Retinal pigment epithelial cell (primary cell): ENCODE measurements around the gene ANXA4.

Experiments used
- DNase-seq: peaks from one replicate; pipeline ENCODE4 v3.0.0-alpha.2; 2010; ENCODE audit warnings: low read depth
- H3K4me3 ChIP-seq: 2 replicates; pipeline ENCODE4 v1.5.1; 2011; ENCODE audit warnings: mild to moderate bottlenecking, low read length, control low read depth, moderate library complexity
- TF ChIP-seq, protein P1 (sequence below): conservative IDR thresholded peaks from 2 replicates; pipeline ENCODE4 v1.5.1; 2011; ENCODE audit warnings: low read depth, low read length, control low read depth, inconsistent platforms

ANXA4 gene

DNA sequence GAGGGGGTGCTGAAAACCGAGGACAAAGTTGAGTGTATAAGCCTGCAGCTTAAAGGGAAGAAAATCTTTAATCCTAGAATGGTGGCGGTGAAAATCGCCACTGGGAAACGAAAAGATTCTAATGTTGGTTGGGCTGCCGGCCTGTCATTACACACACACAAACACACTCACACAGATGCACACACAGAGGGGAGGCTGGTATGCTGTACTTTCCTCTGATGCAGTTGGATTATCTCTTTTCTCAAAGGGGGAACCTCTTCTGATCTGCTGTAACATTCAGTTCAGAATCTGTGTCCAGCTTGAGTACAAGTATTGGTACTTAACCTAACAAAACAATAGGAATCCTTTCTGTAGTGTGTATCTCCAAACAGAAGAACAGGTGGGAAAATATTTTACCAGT is 39.0 kb downstream of the ANXA4 start:
- DNase-seq: no peak
- TF ChIP-seq, protein P1, sequence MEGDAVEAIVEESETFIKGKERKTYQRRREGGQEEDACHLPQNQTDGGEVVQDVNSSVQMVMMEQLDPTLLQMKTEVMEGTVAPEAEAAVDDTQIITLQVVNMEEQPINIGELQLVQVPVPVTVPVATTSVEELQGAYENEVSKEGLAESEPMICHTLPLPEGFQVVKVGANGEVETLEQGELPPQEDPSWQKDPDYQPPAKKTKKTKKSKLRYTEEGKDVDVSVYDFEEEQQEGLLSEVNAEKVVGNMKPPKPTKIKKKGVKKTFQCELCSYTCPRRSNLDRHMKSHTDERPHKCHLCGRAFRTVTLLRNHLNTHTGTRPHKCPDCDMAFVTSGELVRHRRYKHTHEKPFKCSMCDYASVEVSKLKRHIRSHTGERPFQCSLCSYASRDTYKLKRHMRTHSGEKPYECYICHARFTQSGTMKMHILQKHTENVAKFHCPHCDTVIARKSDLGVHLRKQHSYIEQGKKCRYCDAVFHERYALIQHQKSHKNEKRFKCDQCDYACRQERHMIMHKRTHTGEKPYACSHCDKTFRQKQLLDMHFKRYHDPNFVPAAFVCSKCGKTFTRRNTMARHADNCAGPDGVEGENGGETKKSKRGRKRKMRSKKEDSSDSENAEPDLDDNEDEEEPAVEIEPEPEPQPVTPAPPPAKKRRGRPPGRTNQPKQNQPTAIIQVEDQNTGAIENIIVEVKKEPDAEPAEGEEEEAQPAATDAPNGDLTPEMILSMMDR: no peak
- H3K4me3 ChIP-seq: no peak overlapping the region

DNA sequence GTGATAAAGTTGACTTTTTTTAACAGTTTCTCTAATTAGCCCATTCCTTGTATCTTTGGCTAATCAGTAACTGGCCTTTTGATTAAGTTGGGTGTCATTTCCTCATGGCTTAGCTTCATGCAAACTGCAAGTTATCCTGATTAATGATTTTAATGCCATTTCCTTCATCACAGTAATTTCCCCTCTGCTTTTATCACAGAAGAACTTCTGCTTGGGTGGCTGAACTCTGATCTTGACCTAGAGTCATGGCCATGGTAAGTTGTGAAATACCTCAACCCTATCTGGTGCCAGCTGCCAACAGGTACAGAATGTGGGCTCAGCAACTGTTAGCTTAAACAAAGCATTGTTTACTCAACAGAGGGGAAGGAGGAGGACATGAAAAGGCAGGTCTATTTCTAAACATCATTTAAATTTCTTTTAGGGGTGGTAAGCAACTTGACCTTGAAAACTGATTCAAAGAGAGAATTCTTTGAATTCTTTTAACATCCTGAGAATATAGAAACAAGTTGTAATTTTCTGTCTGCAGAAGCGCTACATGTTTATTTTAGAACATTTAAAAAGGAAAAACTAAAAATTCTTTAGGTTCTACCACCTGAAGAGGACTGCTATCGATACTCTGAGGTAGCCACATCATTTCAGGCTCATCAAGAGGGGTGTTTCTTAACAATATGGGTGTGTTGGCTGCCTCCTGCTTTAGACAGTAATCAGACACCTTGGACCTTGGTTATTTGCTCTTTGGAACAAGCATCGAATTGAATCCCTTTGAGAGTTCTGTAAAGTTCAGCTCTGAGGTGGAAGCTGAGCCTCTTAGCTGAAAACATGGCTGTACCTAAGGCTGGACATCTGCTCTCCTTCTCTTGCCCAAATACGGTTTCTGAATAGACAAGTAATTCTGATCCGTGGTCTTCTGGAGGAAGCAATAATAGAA is 39.7 kb downstream of the ANXA4 start:
- TF ChIP-seq, protein P1: no peak
- H3K4me3 ChIP-seq: no peak overlapping the region
- peak; percentile 57 for DNase-seq

DNA sequence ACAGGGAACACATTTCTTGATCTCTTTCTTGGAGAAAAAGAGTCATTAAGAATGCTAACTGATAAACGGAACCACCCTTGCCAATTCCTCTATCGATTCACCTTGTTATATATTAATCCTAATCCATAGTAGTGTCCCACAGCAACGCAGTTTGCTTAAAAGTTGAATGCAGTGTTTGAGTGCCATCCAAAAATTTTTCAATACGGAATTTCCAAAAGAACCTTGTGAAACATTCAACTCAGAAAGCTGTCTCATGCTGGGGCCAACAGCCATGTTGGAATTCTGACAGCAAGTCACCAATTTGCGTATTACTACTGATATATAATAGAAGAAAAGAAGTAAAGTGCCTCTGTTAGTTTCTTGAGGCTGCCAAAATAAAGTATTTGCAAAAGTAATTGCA is 42.3 kb downstream of the ANXA4 start:
- TF ChIP-seq, protein P1: no peak
- H3K4me3 ChIP-seq: no peak overlapping the region
- DNase-seq: no peak

DNA sequence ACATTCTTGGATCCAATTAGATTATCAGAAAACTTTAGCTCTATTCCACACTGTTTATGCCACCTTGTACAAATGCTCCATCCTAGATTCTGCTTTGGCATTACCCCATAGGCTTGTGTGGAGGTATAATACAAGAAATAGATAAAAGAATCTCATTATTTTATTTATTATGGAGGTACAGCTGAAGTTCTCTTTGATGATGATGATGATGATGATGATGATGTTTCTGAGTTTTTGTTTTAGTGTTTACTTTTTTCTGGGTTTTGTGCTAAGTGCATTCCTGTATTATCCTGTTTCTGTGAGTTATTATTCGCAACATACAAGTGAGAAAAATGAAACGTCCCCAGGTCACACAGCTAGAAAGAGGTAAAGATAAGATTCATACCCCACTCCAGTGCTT is 43.4 kb downstream of the ANXA4 start:
- TF ChIP-seq, protein P1: no peak
- no peak for DNase-seq
- no peak overlapping the region for H3K4me3 ChIP-seq

DNA sequence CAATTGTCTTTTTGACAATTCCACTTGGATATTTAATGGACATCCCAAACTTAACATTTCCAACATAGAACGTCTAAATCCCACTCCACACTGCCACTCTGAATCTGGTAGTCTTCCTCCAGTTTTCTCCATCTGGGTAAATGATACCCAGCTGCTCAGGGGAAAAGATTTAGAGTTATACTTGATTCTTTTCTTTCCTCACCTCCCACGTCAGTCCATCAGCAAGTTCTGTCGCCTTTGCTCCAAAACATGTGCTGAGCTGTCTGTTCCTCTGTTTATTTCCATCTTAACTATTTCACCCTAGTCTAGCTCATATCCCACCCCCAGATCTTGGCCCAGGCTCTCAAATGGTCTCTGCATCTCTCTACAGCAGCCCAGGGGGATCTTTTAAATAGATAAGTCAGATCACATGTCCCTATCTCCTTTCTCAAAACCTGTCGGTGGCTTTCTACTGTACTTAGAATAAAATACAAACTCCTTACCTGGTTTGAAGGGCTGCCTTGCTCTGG is 44.2 kb downstream of the ANXA4 start:
- no peak overlapping the region for H3K4me3 ChIP-seq
- DNase-seq: no peak
- TF ChIP-seq, protein P1: no peak

DNA sequence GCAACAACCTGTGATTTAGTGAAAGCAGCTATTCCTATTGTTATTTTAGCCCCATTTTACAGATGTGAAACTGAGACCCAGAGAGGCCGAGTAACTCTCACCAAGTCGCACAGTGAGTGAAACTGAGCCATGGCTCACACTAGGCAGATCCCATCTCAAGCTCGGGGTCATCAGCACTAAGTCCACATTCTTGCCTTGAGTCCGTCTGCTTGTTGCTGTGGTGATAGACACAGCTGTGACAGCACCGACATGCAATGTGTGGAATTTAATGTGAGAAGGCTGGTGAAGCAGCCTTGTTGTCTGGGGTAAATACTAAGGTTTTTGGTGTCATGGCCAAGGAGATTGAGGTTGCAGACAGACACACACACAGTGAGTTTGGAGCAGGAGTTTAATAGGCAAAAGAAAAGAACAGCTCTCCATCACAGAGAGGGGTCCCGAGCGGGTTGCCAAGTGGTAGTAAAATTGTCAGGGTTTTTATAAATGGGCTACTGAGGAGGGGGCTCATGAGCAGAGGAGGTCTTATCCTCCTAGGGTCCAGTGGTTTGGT is 47.3 kb downstream of the ANXA4 start:
- peak; percentile 93 for DNase-seq
- TF ChIP-seq, protein P1: no peak
- no peak overlapping the region for H3K4me3 ChIP-seq
